HEK293T (cell line): ENCODE data around the gene DOLPP1.

Experiments
- CTCF ChIA-PET: fragments of 350-600 bp; formaldehyde crosslinking; extraction: SDS; loops from one replicate; lab custom pipeline; 2021; ENCODE audit warnings: antibody characterized with exemption, inconsistent platforms; lab: Yijun Ruan, JAX
- POLR2A ChIA-PET: fragments of 350-600 bp; formaldehyde crosslinking; extraction: SDS; loops from one replicate; lab custom pipeline; 2020; ENCODE audit warnings: antibody characterized with exemption, inconsistent platforms; lab: Yijun Ruan, JAX
- DNase-seq: peaks from one replicate; pipeline ENCODE4 v3.0.0; 2012; ENCODE audit warnings: mixed read lengths; ENCODE audit errors: extremely low spot score
- ARNT ChIP-seq: fragments of 450-650 bp; IDR thresholded peaks from 2 replicates; pipeline ENCODE4 v1.6.1; 2017; ENCODE audit warnings: mild to moderate bottlenecking
- BHLHE40 ChIP-seq: fragments of 450-650 bp; IDR thresholded peaks from 2 replicates; pipeline ENCODE4 v1.6.1; 2016; ENCODE audit warnings: mild to moderate bottlenecking, moderate library complexity, borderline replicate concordance
- CTBP1 ChIP-seq: fragments of 450-650 bp; IDR thresholded peaks from 2 replicates; pipeline ENCODE4 v1.6.1; 2016; ENCODE audit warnings: borderline replicate concordance
- ELF4 ChIP-seq: fragments of 450-650 bp; IDR thresholded peaks from 2 replicates; pipeline ENCODE4 v1.6.1; 2017; ENCODE audit warnings: antibody characterized with exemption
- FOXA1 ChIP-seq: fragments of 450-650 bp; IDR thresholded peaks from 2 replicates; pipeline ENCODE4 v1.6.1; 2016; ENCODE audit warnings: mild to moderate bottlenecking
- FOXK2 ChIP-seq: fragments of 450-650 bp; IDR thresholded peaks from 2 replicates; pipeline ENCODE4 v1.6.1; 2016; ENCODE audit warnings: mild to moderate bottlenecking
- FOXM1 ChIP-seq: fragments of 450-650 bp; IDR thresholded peaks from 2 replicates; pipeline ENCODE4 v1.6.1; 2017; ENCODE audit warnings: mild to moderate bottlenecking, borderline replicate concordance
- HDGF ChIP-seq: fragments of 450-650 bp; IDR thresholded peaks from 2 replicates; pipeline ENCODE4 v1.6.1; 2017; ENCODE audit warnings: antibody characterized with exemption, borderline replicate concordance
- L3MBTL2 ChIP-seq: fragments of 450-650 bp; conservative IDR thresholded peaks from 2 replicates; pipeline ENCODE4 v1.6.1; 2016; ENCODE audit warnings: mild to moderate bottlenecking
- LEF1 ChIP-seq: fragments of 450-650 bp; IDR thresholded peaks from 2 replicates; pipeline ENCODE4 v1.6.1; 2017; ENCODE audit warnings: mild to moderate bottlenecking, borderline replicate concordance
- NFRKB ChIP-seq: fragments of 450-650 bp; IDR thresholded peaks from 2 replicates; pipeline ENCODE4 v1.6.1; 2016; ENCODE audit warnings: mild to moderate bottlenecking, moderate library complexity
- SP1 ChIP-seq: fragments of 450-650 bp; IDR thresholded peaks from 2 replicates; pipeline ENCODE4 v1.6.1; 2017
- SUZ12 ChIP-seq: fragments of 450-650 bp; IDR thresholded peaks from 2 replicates; pipeline ENCODE4 v1.6.1; 2016; ENCODE audit warnings: mild to moderate bottlenecking
- TARDBP ChIP-seq: fragments of 450-650 bp; IDR thresholded peaks from 2 replicates; pipeline ENCODE4 v1.6.1; 2016
- ZNF384 ChIP-seq: fragments of 450-650 bp; IDR thresholded peaks from 2 replicates; pipeline ENCODE4 v1.6.1; 2016
- TF ChIP-seq, protein P1 (sequence below): fragments of 450-650 bp; IDR thresholded peaks from 2 replicates; pipeline ENCODE4 v1.6.1; 2016

The DOLPP1 gene

DNA sequence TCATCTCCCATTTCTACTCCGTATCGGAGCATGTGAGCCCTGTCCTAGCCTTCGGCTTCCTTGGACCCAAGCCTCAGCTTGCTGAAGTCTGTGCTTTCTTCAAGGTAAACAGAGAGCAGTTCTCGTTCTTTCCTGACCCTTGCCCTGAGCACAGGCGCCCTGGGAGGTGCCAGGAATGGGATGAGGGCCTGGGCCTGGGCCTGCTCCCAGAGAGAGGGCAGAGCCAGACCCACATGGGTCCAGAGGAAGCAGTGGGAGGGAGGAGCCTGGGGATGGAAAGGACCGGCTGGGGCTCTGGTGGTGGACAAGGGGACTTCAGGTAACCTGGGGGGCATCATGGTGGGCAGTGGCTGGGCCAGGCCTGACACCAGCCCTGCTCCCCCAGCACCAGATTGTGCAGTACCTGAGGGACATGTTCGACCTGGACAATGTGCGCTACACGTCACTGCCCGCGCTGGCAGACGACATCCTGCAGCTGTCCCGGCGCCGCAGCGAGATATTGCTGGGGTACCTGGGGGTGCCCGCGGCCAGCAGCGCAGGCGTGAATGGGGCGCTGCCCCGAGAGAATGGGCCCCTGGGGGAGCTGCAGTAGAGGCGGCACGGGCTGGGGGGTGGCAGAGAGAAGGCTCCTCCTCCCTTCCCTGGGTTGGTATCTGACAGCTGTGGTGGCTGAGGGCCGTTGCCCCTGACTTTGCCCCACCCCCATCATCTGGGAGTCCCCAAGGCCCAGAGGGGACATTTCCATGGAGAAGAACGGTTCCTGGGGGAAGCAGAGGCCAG lies 10.9 kb upstream of the DOLPP1 start:
- TF ChIP-seq CTBP1 (no peak), LEF1 (no peak), ARNT (no peak), BHLHE40 (no peak), FOXM1 (no peak), ZNF384 (no peak)
- TF ChIP-seq, protein P1, sequence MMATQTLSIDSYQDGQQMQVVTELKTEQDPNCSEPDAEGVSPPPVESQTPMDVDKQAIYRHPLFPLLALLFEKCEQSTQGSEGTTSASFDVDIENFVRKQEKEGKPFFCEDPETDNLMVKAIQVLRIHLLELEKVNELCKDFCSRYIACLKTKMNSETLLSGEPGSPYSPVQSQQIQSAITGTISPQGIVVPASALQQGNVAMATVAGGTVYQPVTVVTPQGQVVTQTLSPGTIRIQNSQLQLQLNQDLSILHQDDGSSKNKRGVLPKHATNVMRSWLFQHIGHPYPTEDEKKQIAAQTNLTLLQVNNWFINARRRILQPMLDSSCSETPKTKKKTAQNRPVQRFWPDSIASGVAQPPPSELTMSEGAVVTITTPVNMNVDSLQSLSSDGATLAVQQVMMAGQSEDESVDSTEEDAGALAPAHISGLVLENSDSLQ = no peak
- no peak for DNase-seq
- ChIA-PET POLR2A (interaction anchor here (1.4 kb wide), 1 partner anchor 11 kb away, joined by 10 read pairs; the partner anchor contains the start of gene DOLPP1), CTCF (no interaction called here)

DNA sequence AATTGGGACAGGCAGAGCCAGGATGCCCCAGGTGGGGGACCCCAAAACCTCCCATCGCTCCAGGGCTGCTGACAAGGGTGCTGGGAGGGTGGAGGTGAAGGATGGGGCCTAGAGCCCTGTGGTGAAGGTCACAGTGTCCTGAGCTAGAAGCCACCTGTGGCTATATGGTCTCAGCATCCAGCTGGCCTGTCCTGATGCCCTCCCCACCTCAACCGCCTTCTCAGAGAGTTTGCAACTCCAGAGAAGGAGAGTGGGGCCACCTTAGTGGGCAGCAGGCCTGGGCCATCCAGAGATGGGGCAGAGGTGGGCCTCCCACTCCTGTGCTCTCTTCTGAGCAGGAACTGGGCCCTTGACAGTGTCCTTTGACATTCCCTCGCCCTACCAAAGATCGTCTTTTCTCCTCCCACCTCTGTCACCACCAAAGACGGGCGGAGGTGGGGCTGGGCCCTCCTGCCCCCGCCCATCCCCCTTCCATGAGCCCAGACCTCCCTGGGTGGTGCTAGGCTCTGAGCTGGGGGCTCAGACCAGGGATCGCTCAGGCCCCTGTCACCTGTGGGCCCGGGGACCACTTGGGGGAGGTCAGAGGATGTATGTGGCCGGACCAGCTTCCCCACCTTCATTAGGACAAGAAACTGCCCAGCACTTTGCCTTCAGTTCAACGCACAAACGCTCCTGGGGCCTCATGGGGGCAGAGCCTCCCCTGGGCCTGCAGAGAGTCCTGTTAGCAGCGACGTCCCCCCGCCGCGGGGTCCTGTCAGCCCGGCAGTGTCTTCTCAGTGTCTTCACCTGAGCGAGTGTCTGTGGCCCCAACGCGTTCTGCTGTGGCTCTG lies 10.0 kb upstream of the DOLPP1 start:
- DNase-seq = no peak
- POLR2A ChIA-PET = interaction anchor here (1.5 kb wide), 1 partner anchor 10 kb away, joined by 4 read pairs; the partner anchor contains the start of gene DOLPP1
- CTCF ChIA-PET = interaction anchor here (0.5 kb wide), 1 partner anchor 226 kb away, joined by 3 read pairs; no protein-coding TSS in a partner anchor
- no peak for TF ChIP-seq BHLHE40
- TF ChIP-seq SP1 = no peak
- no peak for TF ChIP-seq HDGF
- no peak for TF ChIP-seq SUZ12
- TF ChIP-seq ZNF384 = no peak
- TF ChIP-seq FOXM1 = no peak
- TF ChIP-seq, protein P1 = no peak
- TF ChIP-seq ARNT = no peak
- TF ChIP-seq FOXA1 = no peak
- no peak for TF ChIP-seq NFRKB
- TF ChIP-seq FOXK2 = no peak

DNA sequence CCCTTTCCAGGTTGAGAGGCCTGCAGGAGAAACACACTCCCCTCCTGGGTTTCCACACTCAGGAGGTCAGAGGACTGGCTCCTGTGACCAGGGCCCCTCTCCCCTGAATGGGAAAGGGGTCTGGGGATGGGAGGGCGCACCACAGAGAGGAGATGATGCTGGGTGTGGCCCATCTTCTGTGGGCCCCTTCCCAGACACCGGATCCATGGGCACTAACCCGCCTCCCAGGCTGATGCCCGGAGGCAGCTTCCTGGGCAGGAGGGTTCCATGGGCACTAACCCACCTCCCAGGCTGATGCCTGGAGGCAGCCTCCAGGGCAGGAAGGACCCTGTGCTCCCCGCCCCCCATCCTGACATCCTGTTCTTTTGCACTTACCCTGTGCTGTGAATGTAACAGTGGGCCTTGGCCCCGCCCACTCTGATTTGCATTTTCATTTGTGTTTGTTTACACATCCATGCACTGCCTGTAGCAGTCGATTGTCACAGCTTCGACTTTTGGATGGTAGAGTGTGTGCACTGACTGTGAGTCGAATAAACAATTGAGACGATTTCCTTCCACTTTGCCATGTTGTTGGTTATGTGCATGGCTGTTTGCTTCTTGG lies 9.3 kb upstream of the DOLPP1 start:
- CTCF ChIA-PET = interaction anchor here (0.5 kb wide), 1 partner anchor 227 kb away, joined by 3 read pairs; no protein-coding TSS in a partner anchor
- POLR2A ChIA-PET = interaction anchor here (1.5 kb wide), 1 partner anchor 9 kb away, joined by 4 read pairs; the partner anchor contains the start of gene DOLPP1
- DNase-seq = no peak
- TF ChIP-seq TARDBP = no peak
- no peak for TF ChIP-seq ZNF384
- no peak for TF ChIP-seq SP1
- TF ChIP-seq FOXK2 = no peak
- no peak for TF ChIP-seq LEF1
- TF ChIP-seq ARNT = no peak
- TF ChIP-seq, protein P1 = no peak
- TF ChIP-seq CTBP1 = no peak
- no peak for TF ChIP-seq NFRKB
- no peak for TF ChIP-seq FOXM1
- no peak for TF ChIP-seq HDGF
- TF ChIP-seq ELF4 = no peak
- no peak for TF ChIP-seq L3MBTL2
- no peak for TF ChIP-seq FOXA1
- no peak for TF ChIP-seq SUZ12
- TF ChIP-seq BHLHE40 = no peak

DNA sequence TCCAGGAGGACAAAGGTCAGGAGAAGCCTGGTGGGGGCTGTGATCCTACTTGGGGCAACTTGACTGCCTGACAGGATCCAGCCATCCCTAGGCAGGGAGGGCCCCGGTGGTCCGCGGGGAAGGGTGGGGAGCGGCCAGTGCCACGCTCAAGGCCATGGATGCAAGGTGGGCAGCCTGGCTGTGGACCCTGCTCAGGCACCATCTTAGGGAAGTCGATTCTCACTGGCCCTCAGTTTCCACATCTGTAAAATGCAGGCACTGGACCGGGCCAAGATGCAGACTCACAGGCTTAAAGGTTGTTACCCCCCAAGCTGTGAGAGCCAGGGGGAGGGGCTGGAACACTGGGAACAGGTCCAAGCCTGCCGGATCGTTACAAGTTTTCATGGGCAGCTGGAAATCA lies 8.7 kb upstream of the DOLPP1 start:
- TF ChIP-seq BHLHE40 (no peak), FOXK2 (no peak), ARNT (no peak), HDGF (no peak), FOXA1 (no peak), NFRKB (no peak), SUZ12 (no peak), LEF1 (no peak), ELF4 (no peak), L3MBTL2 (no peak), TARDBP (no peak), CTBP1 (no peak), FOXM1 (no peak), SP1 (no peak), ZNF384 (no peak)
- TF ChIP-seq, protein P1 = no peak
- ChIA-PET POLR2A (interaction anchor here (1.5 kb wide), 1 partner anchor 9 kb away, joined by 4 read pairs; the partner anchor contains the start of gene DOLPP1), CTCF (no interaction called here)
- DNase-seq = no peak

DNA sequence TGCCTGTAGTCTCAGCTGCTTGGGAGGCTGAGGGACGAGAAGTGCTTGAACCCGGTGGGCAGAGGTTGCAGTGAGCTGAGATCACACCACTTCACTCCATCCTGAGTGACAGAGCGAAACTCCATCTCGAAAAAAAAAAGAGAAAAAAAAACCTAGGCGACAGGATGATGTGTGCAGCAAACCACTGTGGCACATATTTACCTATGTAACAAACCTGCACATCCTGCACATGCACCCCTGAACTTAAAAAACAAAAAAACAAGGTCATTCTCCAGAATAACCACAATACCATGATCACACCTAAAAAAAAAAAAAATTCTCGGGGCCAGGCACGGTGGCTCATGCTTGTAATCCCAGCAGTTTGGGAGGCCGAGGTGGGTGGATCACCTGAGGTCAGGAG lies 7.5 kb upstream of the DOLPP1 start:
- ChIA-PET POLR2A (interaction anchor here (1.0 kb wide), 1 partner anchor 8 kb away, joined by 4 read pairs; the partner anchor contains the start of gene DOLPP1), CTCF (interaction anchor here (0.6 kb wide), 1 partner anchor 666 kb away, joined by 4 read pairs; no protein-coding TSS in a partner anchor)
- DNase-seq = no peak
- TF ChIP-seq TARDBP (no peak), FOXK2 (no peak), FOXA1 (no peak), BHLHE40 (no peak), CTBP1 (no peak), ELF4 (no peak), SUZ12 (no peak), HDGF (no peak), NFRKB (no peak), FOXM1 (no peak), L3MBTL2 (no peak), SP1 (no peak), ZNF384 (no peak), ARNT (no peak), LEF1 (no peak)
- TF ChIP-seq, protein P1 = no peak
